ENCODE results near the gene PACRG. TPM values are rescaled to one million over a fixed set of nuclear protein-coding genes. Genes with fewer than 3 reads are reported as not detected.

PACRG gene
- polyA plus RNA-seq, 1 donor (not counting 4 experiments of a cell fraction or from before 2014, with no cell fraction given): 0.31 TPM

DNA sequence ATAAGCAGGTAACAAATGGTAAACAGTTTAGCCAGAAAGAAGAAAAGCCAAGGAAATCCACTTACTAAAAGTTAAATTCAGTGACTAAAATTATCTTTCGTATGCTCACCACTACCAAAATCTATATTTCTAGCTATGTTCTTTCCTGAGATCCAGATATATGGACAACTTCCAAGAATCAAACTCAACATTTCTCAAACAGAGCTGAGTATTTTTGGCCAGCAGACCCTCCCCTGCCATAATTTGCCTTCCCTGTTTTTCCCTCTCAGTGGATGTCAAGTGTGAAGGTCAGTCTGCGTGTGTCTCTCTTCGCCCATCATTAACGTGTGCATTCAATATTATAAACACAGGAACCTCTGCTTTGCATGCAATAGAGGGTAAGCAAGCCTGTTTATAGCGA, 42.2 kb upstream of the PACRG start:
- Histone ChIP-seq H3K9me1 (ENCODE audit: control insufficient read depth, extremely low read depth, insufficient read depth, low read length) (no peaks in the 10 kb centered on the region), H3K9me3 (ENCODE audit: control insufficient read depth, low read depth, low read length) (no peaks in the 10 kb centered on the region), H3K27me3 (ENCODE audit: control insufficient read depth, extremely low read depth, insufficient read depth, low read length) (no peaks in the 10 kb centered on the region), H3K9ac (ENCODE audit: control insufficient read depth, extremely low read depth, insufficient read depth, low read length) (no peak overlapping the region), H3K79me2 (ENCODE audit: control insufficient read depth, insufficient read depth, low read length) (no peaks in the 10 kb centered on the region), H3K36me3 (ENCODE audit: control insufficient read depth in 2 of 2, extremely low read depth in 1 of 2, insufficient read depth in 2 of 2, low read length in 2 of 2) (no peaks in the 10 kb centered on the region), H3K4me1 (ENCODE audit: control insufficient read depth, extremely low read depth, insufficient read depth, low read length) (no peaks in the 10 kb centered on the region), H4K20me1 (ENCODE audit: control insufficient read depth, extremely low read depth, insufficient read depth, low read length) (no peaks in the 10 kb centered on the region), H3K4me2 (ENCODE audit: control insufficient read depth, extremely low read depth, insufficient read depth, low read depth, low read length) (no peak overlapping the region), H2AFZ (ENCODE audit: control insufficient read depth, low read length) (no peak overlapping the region), H3K27ac (ENCODE audit: control insufficient read depth, insufficient read depth, low read length) (no peak overlapping the region), H3K4me3 (ENCODE audit: control insufficient read depth in 2 of 3, extremely low read depth in 1 of 3, insufficient read depth in 2 of 3, low read depth in 1 of 3, low read length in 3 of 3) (no peak overlapping the region)
- no peak for FAIRE-seq
- no peak for TF ChIP-seq EZH2 (IDR thresholded peaks at IDR 0.05; ENCODE audit: low read length)
- TF ChIP-seq, protein P1, sequence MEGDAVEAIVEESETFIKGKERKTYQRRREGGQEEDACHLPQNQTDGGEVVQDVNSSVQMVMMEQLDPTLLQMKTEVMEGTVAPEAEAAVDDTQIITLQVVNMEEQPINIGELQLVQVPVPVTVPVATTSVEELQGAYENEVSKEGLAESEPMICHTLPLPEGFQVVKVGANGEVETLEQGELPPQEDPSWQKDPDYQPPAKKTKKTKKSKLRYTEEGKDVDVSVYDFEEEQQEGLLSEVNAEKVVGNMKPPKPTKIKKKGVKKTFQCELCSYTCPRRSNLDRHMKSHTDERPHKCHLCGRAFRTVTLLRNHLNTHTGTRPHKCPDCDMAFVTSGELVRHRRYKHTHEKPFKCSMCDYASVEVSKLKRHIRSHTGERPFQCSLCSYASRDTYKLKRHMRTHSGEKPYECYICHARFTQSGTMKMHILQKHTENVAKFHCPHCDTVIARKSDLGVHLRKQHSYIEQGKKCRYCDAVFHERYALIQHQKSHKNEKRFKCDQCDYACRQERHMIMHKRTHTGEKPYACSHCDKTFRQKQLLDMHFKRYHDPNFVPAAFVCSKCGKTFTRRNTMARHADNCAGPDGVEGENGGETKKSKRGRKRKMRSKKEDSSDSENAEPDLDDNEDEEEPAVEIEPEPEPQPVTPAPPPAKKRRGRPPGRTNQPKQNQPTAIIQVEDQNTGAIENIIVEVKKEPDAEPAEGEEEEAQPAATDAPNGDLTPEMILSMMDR (optimal IDR thresholded peaks at IDR 0.05 in 1 of 3, IDR thresholded peaks at IDR 0.05 in 1 of 3, conservative IDR thresholded peaks at IDR 0.05 in 1 of 3; ENCODE audit: extremely low read depth in 1 of 3, insufficient read depth in 2 of 3, low read length in 3 of 3): no peak
- dilution Hi-C loops (cut with MboI; ENCODE audit: extremely low pct_ligation_motif_present, low sequenced_read_pairs): no loop called here
- no peak for DNase-seq (ENCODE audit: low read depth, low spot score)

DNA sequence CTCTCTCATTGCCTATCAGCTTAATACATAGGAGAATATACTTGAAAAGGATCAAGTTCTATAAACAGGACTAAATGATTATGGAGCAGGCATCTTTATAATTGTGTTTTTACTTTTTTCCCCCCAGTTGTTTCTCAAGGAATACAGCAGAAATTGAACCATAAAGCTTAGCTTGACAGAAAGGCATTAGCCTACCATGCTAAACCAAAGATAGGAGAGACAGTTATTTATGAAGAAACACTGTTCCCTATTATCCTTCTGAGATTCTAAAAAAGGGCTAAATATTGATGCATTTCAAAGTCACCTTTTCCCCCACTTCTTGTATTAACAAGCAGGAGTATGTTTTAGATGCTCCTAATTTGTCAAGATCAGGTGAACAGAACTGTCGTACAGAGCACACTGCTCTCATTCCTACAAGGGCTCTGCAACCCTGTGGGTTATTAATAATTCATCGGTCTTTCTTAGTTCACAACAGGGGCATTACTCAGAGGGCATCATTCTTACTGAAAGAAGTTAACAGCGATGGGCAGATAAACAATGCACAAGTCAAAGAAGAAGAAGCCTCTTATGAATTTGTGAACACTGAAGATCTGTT, 38.9 kb upstream of the PACRG start:
- Histone ChIP-seq H3K79me2 (ENCODE audit: control insufficient read depth, insufficient read depth, low read length) (no peaks in the 10 kb centered on the region), H2AFZ (ENCODE audit: control insufficient read depth, low read length) (no peak overlapping the region), H3K27me3 (ENCODE audit: control insufficient read depth, extremely low read depth, insufficient read depth, low read length) (no peaks in the 10 kb centered on the region), H3K4me3 (ENCODE audit: control insufficient read depth in 2 of 3, extremely low read depth in 1 of 3, insufficient read depth in 2 of 3, low read depth in 1 of 3, low read length in 3 of 3) (no peak overlapping the region), H3K9me3 (ENCODE audit: control insufficient read depth, low read depth, low read length) (no peaks in the 10 kb centered on the region), H3K27ac (ENCODE audit: control insufficient read depth, insufficient read depth, low read length) (no peak overlapping the region), H4K20me1 (ENCODE audit: control insufficient read depth, extremely low read depth, insufficient read depth, low read length) (no peaks in the 10 kb centered on the region), H3K4me2 (ENCODE audit: control insufficient read depth, extremely low read depth, insufficient read depth, low read depth, low read length) (no peak overlapping the region), H3K4me1 (ENCODE audit: control insufficient read depth, extremely low read depth, insufficient read depth, low read length) (no peaks in the 10 kb centered on the region), H3K9ac (ENCODE audit: control insufficient read depth, extremely low read depth, insufficient read depth, low read length) (no peak overlapping the region), H3K36me3 (ENCODE audit: control insufficient read depth in 2 of 2, extremely low read depth in 1 of 2, insufficient read depth in 2 of 2, low read length in 2 of 2) (no peaks in the 10 kb centered on the region), H3K9me1 (ENCODE audit: control insufficient read depth, extremely low read depth, insufficient read depth, low read length) (no peaks in the 10 kb centered on the region)
- FAIRE-seq (no peak), DNase-seq (ENCODE audit: low read depth, low spot score) (no peak)
- dilution Hi-C loops (cut with MboI; ENCODE audit: extremely low pct_ligation_motif_present, low sequenced_read_pairs): no loop called here
- TF ChIP-seq, protein P1 (optimal IDR thresholded peaks at IDR 0.05 in 1 of 3, IDR thresholded peaks at IDR 0.05 in 1 of 3, conservative IDR thresholded peaks at IDR 0.05 in 1 of 3; ENCODE audit: extremely low read depth in 1 of 3, insufficient read depth in 2 of 3, low read length in 3 of 3): no peak
- TF ChIP-seq EZH2 (IDR thresholded peaks at IDR 0.05; ENCODE audit: low read length): no peak
